WTC11 (cell line): ENCODE results near the gene BRICD5. TPM values are rescaled to one million over a fixed set of nuclear protein-coding genes. Genes with fewer than 3 reads are reported as not detected.

Experiments
- ATAC-seq: fragments of 200-7000 bp; cut with Tn5 transposase; 2 replicates; pipeline ENCODE4 v1.10.0; 2021; ENCODE audit warnings: mild to moderate bottlenecking, moderate library complexity
- CTCF ChIA-PET: fragments of 300-600 bp; sonication (Branson Sonifier 250); formaldehyde crosslinking; loops from one replicate; lab custom pipeline; 2021; ENCODE audit warnings: antibody characterized with exemption; lab: Charles Lee
- POLR2A ChIA-PET: fragments of 350-600 bp; sonication (Branson Sonifier 250); formaldehyde crosslinking; loops from one replicate; lab custom pipeline; 2021; ENCODE audit warnings: antibody characterized with exemption; lab: Charles Lee
- DNase-seq: peaks from one replicate; pipeline ENCODE4 v3.0.0; 2021; ENCODE audit warnings: low spot score
- H3K27ac Mint-ChIP-seq: 2 replicates; pipeline ENCODE4 v1.8.0; 2021; ENCODE audit warnings: mixed read lengths
- H3K27me3 Mint-ChIP-seq: 2 replicates; pipeline ENCODE4 v1.8.0; 2021; ENCODE audit warnings: low read depth, mild to moderate bottlenecking, moderate library complexity, mixed read lengths
- H3K36me3 Mint-ChIP-seq: 2 replicates; pipeline ENCODE4 v1.8.0; 2021; ENCODE audit warnings: mixed read lengths
- H3K4me1 Mint-ChIP-seq: 2 replicates; pipeline ENCODE4 v1.8.0; 2022; ENCODE audit warnings: mixed read lengths
- H3K4me3 Mint-ChIP-seq: 2 replicates; pipeline ENCODE4 v1.8.0; 2021; ENCODE audit warnings: mild to moderate bottlenecking, moderate library complexity, mixed read lengths
- H3K9me3 Mint-ChIP-seq: 2 replicates; pipeline ENCODE4 v1.8.0; 2021; ENCODE audit warnings: mixed read lengths
- ARID4B ChIP-seq: sonication (generic); formaldehyde crosslinking; IDR thresholded peaks from 2 replicates; pipeline ENCODE4 v1.8.0; 2023; ENCODE audit warnings: missing genetic modification reagents, mild to moderate bottlenecking, borderline replicate concordance
- ATF1 ChIP-seq: sonication (generic); formaldehyde crosslinking; IDR thresholded peaks from 2 replicates; pipeline ENCODE4 v1.8.1; 2023; ENCODE audit warnings: mild to moderate bottlenecking, moderate library complexity, missing genetic modification reagents
- CREM ChIP-seq: sonication (generic); formaldehyde crosslinking; IDR thresholded peaks from 2 replicates; pipeline ENCODE4 v1.8.1; 2022; ENCODE audit warnings: mild to moderate bottlenecking, missing genetic modification reagents, moderate library complexity
- CTCF ChIP-seq: fragments of 200-600 bp; IDR thresholded peaks from 2 replicates; pipeline ENCODE4 v1.8.0; 2022; ENCODE audit warnings: antibody characterized with exemption
- E2F4 ChIP-seq: sonication (generic); formaldehyde crosslinking; IDR thresholded peaks from 2 replicates; pipeline ENCODE4 v1.8.1; 2022; ENCODE audit warnings: low read depth, mild to moderate bottlenecking, moderate library complexity, missing genetic modification reagents, borderline replicate concordance
- ESRRA ChIP-seq: sonication (generic); formaldehyde crosslinking; IDR thresholded peaks from 2 replicates; pipeline ENCODE4 v1.8.1; 2022; ENCODE audit warnings: mild to moderate bottlenecking, missing genetic modification reagents, borderline replicate concordance
- FOXK1 ChIP-seq: sonication (generic); formaldehyde crosslinking; IDR thresholded peaks from 2 replicates; pipeline ENCODE4 v1.8.0; 2022; ENCODE audit warnings: mild to moderate bottlenecking, moderate library complexity, missing genetic modification reagents
- HMGXB4 ChIP-seq: sonication (generic); formaldehyde crosslinking; IDR thresholded peaks from 2 replicates; pipeline ENCODE4 v1.8.1; 2023; ENCODE audit warnings: mild to moderate bottlenecking, moderate library complexity, missing genetic modification reagents
- IRF1 ChIP-seq: sonication (generic); formaldehyde crosslinking; IDR thresholded peaks from 2 replicates; pipeline ENCODE4 v1.8.0; 2023; ENCODE audit warnings: missing genetic modification reagents
- MYBL2 ChIP-seq: sonication (generic); formaldehyde crosslinking; IDR thresholded peaks from 2 replicates; pipeline ENCODE4 v1.8.1; 2023; ENCODE audit warnings: mild to moderate bottlenecking, moderate library complexity, missing genetic modification reagents
- NR3C1 ChIP-seq: sonication (generic); formaldehyde crosslinking; conservative IDR thresholded peaks from 2 replicates; pipeline ENCODE4 v1.8.1; 2023; ENCODE audit warnings: low read depth, mild to moderate bottlenecking, missing genetic modification reagents
- OVOL2 ChIP-seq: fragments of 250-450 bp; sonication (Bioruptor Pico); IDR thresholded peaks from 2 replicates; pipeline ENCODE4 v1.9.0; 2021; ENCODE audit warnings: mild to moderate bottlenecking, borderline replicate concordance
- RELA ChIP-seq: sonication (generic); formaldehyde crosslinking; IDR thresholded peaks from 2 replicates; pipeline ENCODE4 v1.8.1; 2022; ENCODE audit warnings: missing genetic modification reagents, mild to moderate bottlenecking, borderline replicate concordance
- SOX15 ChIP-seq: fragments of 250-450 bp; sonication (Bioruptor Pico); IDR thresholded peaks from 2 replicates; pipeline ENCODE4 v1.9.0; 2021; ENCODE audit warnings: mild to moderate bottlenecking
- SP1 ChIP-seq: sonication (generic); formaldehyde crosslinking; conservative IDR thresholded peaks from 2 replicates; pipeline ENCODE4 v1.8.1; 2022; ENCODE audit warnings: missing genetic modification reagents
- USF1 ChIP-seq: sonication (generic); formaldehyde crosslinking; IDR thresholded peaks from 2 replicates; pipeline ENCODE4 v1.8.0; 2022; ENCODE audit warnings: mild to moderate bottlenecking, missing genetic modification reagents
- ZBTB21 ChIP-seq: sonication (generic); formaldehyde crosslinking; IDR thresholded peaks from 2 replicates; pipeline ENCODE4 v1.8.1; 2023; ENCODE audit warnings: mild to moderate bottlenecking, missing genetic modification reagents, borderline replicate concordance
- ZNF121 ChIP-seq: sonication (generic); formaldehyde crosslinking; IDR thresholded peaks from 2 replicates; pipeline ENCODE4 v1.8.0; 2023; ENCODE audit warnings: missing genetic modification reagents
- ZNF232 ChIP-seq: sonication (generic); formaldehyde crosslinking; IDR thresholded peaks from 2 replicates; pipeline ENCODE4 v1.8.0; 2022; ENCODE audit warnings: mild to moderate bottlenecking, missing genetic modification reagents
- ZNF423 ChIP-seq: fragments of 250-450 bp; sonication (Bioruptor Pico); IDR thresholded peaks from 2 replicates; pipeline ENCODE4 v2.1.2; 2022; ENCODE audit warnings: mild to moderate bottlenecking, moderate library complexity
- ZSCAN18 ChIP-seq: fragments of 250-450 bp; sonication (Bioruptor Pico); IDR thresholded peaks from 2 replicates; pipeline ENCODE4 v2.1.2; 2022; ENCODE audit warnings: mild to moderate bottlenecking, moderate library complexity
- total RNA-seq: library from RNA; stranded (reverse); gene quantifications from 3 replicates; pipeline ENCODE4 v1.2.3, GENCODE V29; 2021

Gene BRICD5
- total RNA-seq, 1 experiment from 2014 or later, result 13.6 TPM

GRCh38 chr16:2232094-2232990, 21.7 kb upstream of the BRICD5 start (continued):
- TF ChIP-seq E2F4 (CRISPR knock-in tag), result no peak
- TF ChIP-seq CTCF, result no peak
- no peak for TF ChIP-seq ZNF121 (CRISPR knock-in tag)
- no peak for TF ChIP-seq ARID4B
- TF ChIP-seq IRF1 (CRISPR knock-in tag), result no peak
- TF ChIP-seq NR3C1 (CRISPR knock-in tag), result no peak
- no peak for TF ChIP-seq HMGXB4 (CRISPR knock-in tag)

- Mint-ChIP-seq H3K4me1 (no peaks in the 10 kb centered on the region), H3K27me3 (peaks cover 3% of the 10 kb centered on the region; the same call in 1 of the 2 replicates), H3K9me3 (no peaks in the 10 kb centered on the region), H3K4me3 (no peak overlapping the region), H3K27ac (no peak overlapping the region)
- no peak for DNase-seq
- no peak for ATAC-seq
- POLR2A ChIA-PET, result no interaction called here
- TF ChIP-seq MYBL2, result no peak
- no peak for TF ChIP-seq ZNF423 (CRISPR knock-in tag)
- no peak for TF ChIP-seq ZSCAN18 (CRISPR knock-in tag)
- no peak for TF ChIP-seq CREM (CRISPR knock-in tag)
- TF ChIP-seq RELA (CRISPR knock-in tag), result no peak
- no peak for TF ChIP-seq SP1 (CRISPR knock-in tag)
- no peak for TF ChIP-seq ZBTB21 (CRISPR knock-in tag)
- TF ChIP-seq ATF1 (CRISPR knock-in tag), result no peak
- no peak for TF ChIP-seq ESRRA (CRISPR knock-in tag)
- no peak for TF ChIP-seq ZNF232 (CRISPR knock-in tag)
- TF ChIP-seq SOX15 (CRISPR knock-in tag), result no peak
- no peak for TF ChIP-seq USF1 (CRISPR knock-in tag)
- TF ChIP-seq FOXK1, result no peak
- TF ChIP-seq OVOL2 (CRISPR knock-in tag), result no peak
- TF ChIP-seq, all 79 proteins: peak for 0
- H3K36me3 Mint-ChIP-seq, result peaks cover 3% of the 10 kb centered on the region; the same call in 1 of the 2 replicates
- CTCF ChIA-PET, result no interaction called here
These were observed 20.6 kb upstream of the BRICD5 start for GRCh38 chr16:2231016-2231931.
